NT2/D1 (cell line): ENCODE measurements around the gene RNASEH2C.

Experiments used
- SUZ12 ChIP-seq: IDR thresholded peaks from 2 replicates; pipeline ENCODE4 v1.6.1; 2011; ENCODE audit not compliant: insufficient read length, insufficient read depth; ENCODE audit errors: extremely low read depth
- YY1 ChIP-seq: IDR thresholded peaks from 2 replicates; pipeline ENCODE4 v1.6.1; 2011; ENCODE audit not compliant: insufficient read length, insufficient read depth
- ZNF274 ChIP-seq: IDR thresholded peaks from 2 replicates; pipeline ENCODE4 v1.6.1; 2011; ENCODE audit warnings: mild to moderate bottlenecking, low read depth, low read length

GRCh38 chr11:65716774-65717405, 3.7 kb downstream of the RNASEH2C start:
- no peak for TF ChIP-seq ZNF274
- no peak for TF ChIP-seq YY1
- no peak for TF ChIP-seq SUZ12
